ENCODE data around the gene NOP53. TPM values are rescaled to one million over a fixed set of nuclear protein-coding genes. Genes with fewer than 3 reads are reported as not detected.

The NOP53 gene
- polyA plus RNA-seq, 1 donor (not counting 4 experiments of a cell fraction or from before 2014, with no cell fraction given) = 80.2 TPM

- H3K9ac ChIP-seq (ENCODE audit: control insufficient read depth, extremely low read depth, insufficient read depth, low read length) = no peak overlapping the region
- no peaks in the 10 kb centered on the region for H4K20me1 ChIP-seq (ENCODE audit: control insufficient read depth, extremely low read depth, insufficient read depth, low read length)
- dilution Hi-C loops (cut with MboI; ENCODE audit: extremely low pct_ligation_motif_present, low sequenced_read_pairs) = no loop called here
- DNase-seq (ENCODE audit: low read depth, low spot score) (no peak), FAIRE-seq (no peak)
- no peak overlapping the region for H3K4me2 ChIP-seq (ENCODE audit: control insufficient read depth, extremely low read depth, insufficient read depth, low read depth, low read length)
- H3K4me1 ChIP-seq (ENCODE audit: control insufficient read depth, extremely low read depth, insufficient read depth, low read length) = peaks cover 16% of the 10 kb centered on the region
- H3K27me3 ChIP-seq (ENCODE audit: control insufficient read depth, extremely low read depth, insufficient read depth, low read length) = no peaks in the 10 kb centered on the region
- peaks cover 35 to 50% of the 10 kb centered on the region in 2 experiments for H3K36me3 ChIP-seq (ENCODE audit: control insufficient read depth in 2 of 2, extremely low read depth in 1 of 2, insufficient read depth in 2 of 2, low read length in 2 of 2)
- TF ChIP-seq CTCF (optimal IDR thresholded peaks at IDR 0.05 in 1 of 3, IDR thresholded peaks at IDR 0.05 in 1 of 3, conservative IDR thresholded peaks at IDR 0.05 in 1 of 3; ENCODE audit: extremely low read depth in 1 of 3, insufficient read depth in 2 of 3, low read length in 3 of 3) (no peak), EZH2 (IDR thresholded peaks at IDR 0.05; ENCODE audit: low read length) (no peak)
- peaks cover 45% of the 10 kb centered on the region for H3K79me2 ChIP-seq (ENCODE audit: control insufficient read depth, insufficient read depth, low read length)
- no peak overlapping the region for H2AFZ ChIP-seq (ENCODE audit: control insufficient read depth, low read length)
- no peak overlapping the region for H3K4me3 ChIP-seq (ENCODE audit: control insufficient read depth in 2 of 3, extremely low read depth in 1 of 3, insufficient read depth in 2 of 3, low read depth in 1 of 3, low read length in 3 of 3)
- H3K9me3 ChIP-seq (ENCODE audit: control insufficient read depth, low read depth, low read length) = no peaks in the 10 kb centered on the region
- H3K27ac ChIP-seq (ENCODE audit: control insufficient read depth, insufficient read depth, low read length) = no peak overlapping the region
- H3K9me1 ChIP-seq (ENCODE audit: control insufficient read depth, extremely low read depth, insufficient read depth, low read length) = no peaks in the 10 kb centered on the region
These were observed 5.4 kb downstream of the NOP53 start for GRCh38 chr19:47750752-47751151.

GRCh38 chr19:47752440-47753211 is 7.3 kb downstream of the NOP53 start:
- Histone ChIP-seq H3K9me3 (ENCODE audit: control insufficient read depth, low read depth, low read length) (no peaks in the 10 kb centered on the region), H3K4me1 (ENCODE audit: control insufficient read depth, extremely low read depth, insufficient read depth, low read length) (peaks cover 6% of the 10 kb centered on the region), H3K36me3 (ENCODE audit: control insufficient read depth in 2 of 2, extremely low read depth in 1 of 2, insufficient read depth in 2 of 2, low read length in 2 of 2) (peaks cover 46 to 63% of the 10 kb centered on the region in 2 experiments), H3K79me2 (ENCODE audit: control insufficient read depth, insufficient read depth, low read length) (peaks cover 29% of the 10 kb centered on the region), H4K20me1 (ENCODE audit: control insufficient read depth, extremely low read depth, insufficient read depth, low read length) (no peaks in the 10 kb centered on the region), H3K9me1 (ENCODE audit: control insufficient read depth, extremely low read depth, insufficient read depth, low read length) (no peaks in the 10 kb centered on the region), H3K4me2 (ENCODE audit: control insufficient read depth, extremely low read depth, insufficient read depth, low read depth, low read length) (no peak overlapping the region), H3K9ac (ENCODE audit: control insufficient read depth, extremely low read depth, insufficient read depth, low read length) (no peak overlapping the region), H3K27ac (ENCODE audit: control insufficient read depth, insufficient read depth, low read length) (no peak overlapping the region), H2AFZ (ENCODE audit: control insufficient read depth, low read length) (no peak overlapping the region), H3K27me3 (ENCODE audit: control insufficient read depth, extremely low read depth, insufficient read depth, low read length) (no peaks in the 10 kb centered on the region), H3K4me3 (ENCODE audit: control insufficient read depth in 2 of 3, extremely low read depth in 1 of 3, insufficient read depth in 2 of 3, low read depth in 1 of 3, low read length in 3 of 3) (no peak overlapping the region)
- TF ChIP-seq CTCF (optimal IDR thresholded peaks at IDR 0.05 in 1 of 3, IDR thresholded peaks at IDR 0.05 in 1 of 3, conservative IDR thresholded peaks at IDR 0.05 in 1 of 3; ENCODE audit: extremely low read depth in 1 of 3, insufficient read depth in 2 of 3, low read length in 3 of 3) (no peak), EZH2 (IDR thresholded peaks at IDR 0.05; ENCODE audit: low read length) (no peak)
- DNase-seq (ENCODE audit: low read depth, low spot score) (no peak), FAIRE-seq (no peak)
- dilution Hi-C loops (cut with MboI; ENCODE audit: extremely low pct_ligation_motif_present, low sequenced_read_pairs) = no loop called here

Data from keratinocyte (primary cell).